ENCODE results near the gene MROH2A. TPM values are rescaled to one million over a fixed set of nuclear protein-coding genes. Genes with fewer than 3 reads are reported as not detected.

Gene MROH2A
- total and polyA plus RNA-seq, 10 donors, result 0.27 to 1.5 (median 0.43) TPM; not detected in 7

DNA sequence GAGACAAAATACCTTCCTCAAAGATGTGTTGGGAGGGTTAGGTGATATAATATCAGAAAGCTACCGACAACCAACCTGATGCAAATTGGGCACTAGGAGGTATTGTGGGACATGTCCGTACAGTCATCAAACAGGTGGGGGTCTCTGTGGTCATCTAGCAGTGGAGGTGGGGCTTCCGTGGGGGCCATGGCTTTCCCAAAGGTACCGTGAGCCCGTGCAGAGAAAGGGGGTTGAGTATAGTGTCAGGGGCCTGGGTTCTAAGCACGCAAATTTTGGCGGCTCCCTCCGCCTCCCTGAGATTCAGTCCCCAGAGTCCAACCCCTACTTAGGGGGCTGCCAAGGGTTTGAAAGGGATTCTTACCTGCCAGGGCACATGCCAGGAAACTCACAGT is 43.6 kb downstream of the MROH2A start:
- no peak overlapping the region for H3K27ac ChIP-seq
- H3K9me3 ChIP-seq, result peaks cover 0 to 8% (median 0%) of the 10 kb centered on the region in 8 donors
- intact Hi-C loops (cut with DNase I; ENCODE audit: low total_unique reads), result no loop called here
- peak; percentile 42 for DNase-seq
- no peaks in the 10 kb centered on the region for H3K36me3 ChIP-seq
- 91 to 96% (median 92%) methylated on average over 8 of the region's 8 CpGs for WGBS, 5 donors
- H3K4me3 ChIP-seq, result no peak overlapping the region
- TF ChIP-seq POLR2A (IDR thresholded peaks at IDR 0.05), result no peak
- H3K27me3 ChIP-seq (replicated peaks in 1 of 7), result peaks cover 0 to 9% (median 0%) of the 10 kb centered on the region in 7 donors
- H3K4me1 ChIP-seq, result no peaks in the 10 kb centered on the region

DNA sequence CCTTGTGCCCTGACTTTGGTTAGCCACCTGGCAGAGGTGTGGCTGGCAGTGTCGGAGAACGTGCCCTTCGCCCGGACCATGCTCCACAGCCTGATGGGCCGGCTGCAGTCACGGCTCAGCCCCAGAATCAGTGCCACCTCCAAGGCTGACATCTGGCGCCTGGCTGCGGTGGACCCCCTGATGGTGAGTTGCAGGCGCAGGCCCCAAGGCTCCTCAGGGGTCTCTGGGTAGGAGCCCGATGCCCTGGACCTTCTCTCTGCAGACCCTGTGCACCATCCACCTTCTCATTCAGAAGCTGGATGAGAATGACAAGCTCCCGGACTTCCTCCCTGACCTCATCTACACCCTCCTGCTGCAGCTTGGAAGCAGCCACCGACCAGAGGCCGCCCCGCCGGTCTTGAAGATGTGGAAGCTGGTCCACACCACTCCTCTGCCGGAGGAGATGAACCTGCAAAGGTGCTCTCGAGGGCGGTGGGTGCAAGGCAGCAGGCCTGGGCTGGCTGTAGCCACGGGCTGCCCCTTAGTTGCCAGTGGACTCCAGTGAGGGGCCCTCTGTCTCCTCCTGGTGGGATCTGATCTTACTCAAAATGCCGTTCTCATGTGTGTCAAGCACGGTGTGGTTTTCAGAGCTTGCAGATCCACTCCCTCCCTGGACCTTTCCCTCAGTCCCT is 44.1 kb downstream of the MROH2A start:
- intact Hi-C loops (cut with DNase I; ENCODE audit: low total_unique reads), result no loop called here
- no peak overlapping the region for H3K4me3 ChIP-seq
- no peak overlapping the region for H3K27ac ChIP-seq
- TF ChIP-seq POLR2A (IDR thresholded peaks at IDR 0.05) (no peak), POLR2AphosphoS5 (IDR thresholded peaks at IDR 0.05) (no peak)
- TF ChIP-seq, protein P1, sequence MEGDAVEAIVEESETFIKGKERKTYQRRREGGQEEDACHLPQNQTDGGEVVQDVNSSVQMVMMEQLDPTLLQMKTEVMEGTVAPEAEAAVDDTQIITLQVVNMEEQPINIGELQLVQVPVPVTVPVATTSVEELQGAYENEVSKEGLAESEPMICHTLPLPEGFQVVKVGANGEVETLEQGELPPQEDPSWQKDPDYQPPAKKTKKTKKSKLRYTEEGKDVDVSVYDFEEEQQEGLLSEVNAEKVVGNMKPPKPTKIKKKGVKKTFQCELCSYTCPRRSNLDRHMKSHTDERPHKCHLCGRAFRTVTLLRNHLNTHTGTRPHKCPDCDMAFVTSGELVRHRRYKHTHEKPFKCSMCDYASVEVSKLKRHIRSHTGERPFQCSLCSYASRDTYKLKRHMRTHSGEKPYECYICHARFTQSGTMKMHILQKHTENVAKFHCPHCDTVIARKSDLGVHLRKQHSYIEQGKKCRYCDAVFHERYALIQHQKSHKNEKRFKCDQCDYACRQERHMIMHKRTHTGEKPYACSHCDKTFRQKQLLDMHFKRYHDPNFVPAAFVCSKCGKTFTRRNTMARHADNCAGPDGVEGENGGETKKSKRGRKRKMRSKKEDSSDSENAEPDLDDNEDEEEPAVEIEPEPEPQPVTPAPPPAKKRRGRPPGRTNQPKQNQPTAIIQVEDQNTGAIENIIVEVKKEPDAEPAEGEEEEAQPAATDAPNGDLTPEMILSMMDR (IDR thresholded peaks at IDR 0.05 in 8 of 11, conservative IDR thresholded peaks at IDR 0.05 in 3 of 11), result no peak
- DNase-seq, result peak; percentile 69
- H3K4me1 ChIP-seq, result no peaks in the 10 kb centered on the region
- peaks cover 0 to 8% (median 0%) of the 10 kb centered on the region in 8 donors for H3K9me3 ChIP-seq
- H3K36me3 ChIP-seq, result no peaks in the 10 kb centered on the region
- 85 to 90% (median 89%) methylated on average over 4 to 21 of the region's 21 CpGs for WGBS, 5 donors
- H3K27me3 ChIP-seq (replicated peaks in 1 of 7), result peaks cover 0 to 9% (median 0%) of the 10 kb centered on the region in 7 donors

DNA sequence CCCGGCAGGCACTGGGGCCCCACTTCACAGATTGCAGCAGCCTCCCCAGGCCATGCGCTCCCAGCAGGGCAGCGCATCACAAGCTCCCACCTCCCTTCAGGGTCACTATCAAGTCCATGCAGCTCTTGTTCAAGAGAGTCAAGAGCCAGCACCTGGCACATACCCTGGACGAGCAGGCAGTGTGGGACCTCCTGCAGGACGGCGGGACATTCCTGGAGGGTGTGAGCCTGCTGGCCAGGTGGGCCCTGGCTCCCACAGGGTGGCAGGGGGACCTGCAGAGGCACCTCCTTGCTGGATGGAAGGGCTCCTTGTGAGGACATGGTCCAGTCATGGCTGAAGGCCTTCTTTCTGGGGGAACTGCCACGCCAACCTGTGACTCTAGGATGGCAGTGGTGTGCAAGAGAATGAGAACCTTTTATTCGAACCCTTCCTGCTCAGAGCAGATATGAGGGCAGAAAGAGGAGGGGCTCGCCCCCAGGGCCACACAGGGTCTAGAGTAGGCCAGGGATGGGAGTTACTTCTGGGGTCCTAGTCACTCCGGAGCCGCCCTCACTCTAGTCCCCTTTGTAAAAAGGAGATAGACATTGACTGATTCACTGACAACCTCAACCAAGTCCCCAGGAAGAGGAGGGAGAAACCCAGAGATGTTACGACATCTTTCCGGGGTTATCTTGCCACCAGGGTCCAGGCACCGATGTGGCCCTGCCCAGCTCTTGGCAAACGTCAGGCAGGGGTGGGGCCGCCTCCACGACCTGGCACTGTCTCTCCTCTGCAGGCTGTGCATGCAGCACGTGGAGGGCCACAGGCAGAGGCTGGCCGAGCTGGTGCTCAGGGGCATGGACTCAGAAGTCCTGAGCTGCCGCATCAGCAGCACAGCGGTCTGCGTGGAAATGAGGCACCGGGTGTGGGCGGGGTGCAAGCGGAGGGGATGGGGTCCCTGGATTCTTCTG is 44.9 kb downstream of the MROH2A start:
- no peak for TF ChIP-seq POLR2AphosphoS5 (IDR thresholded peaks at IDR 0.05)
- TF ChIP-seq, protein P1 (IDR thresholded peaks at IDR 0.05 in 8 of 11, conservative IDR thresholded peaks at IDR 0.05 in 3 of 11), result no peak
- TF ChIP-seq POLR2A (IDR thresholded peaks at IDR 0.05), result no peak
- peaks cover 0 to 8% (median 0%) of the 10 kb centered on the region in 8 donors for H3K9me3 ChIP-seq
- WGBS, 5 donors, result 75 to 83% (median 79%) methylated on average over 21 to 25 of the region's 25 CpGs

DNA sequence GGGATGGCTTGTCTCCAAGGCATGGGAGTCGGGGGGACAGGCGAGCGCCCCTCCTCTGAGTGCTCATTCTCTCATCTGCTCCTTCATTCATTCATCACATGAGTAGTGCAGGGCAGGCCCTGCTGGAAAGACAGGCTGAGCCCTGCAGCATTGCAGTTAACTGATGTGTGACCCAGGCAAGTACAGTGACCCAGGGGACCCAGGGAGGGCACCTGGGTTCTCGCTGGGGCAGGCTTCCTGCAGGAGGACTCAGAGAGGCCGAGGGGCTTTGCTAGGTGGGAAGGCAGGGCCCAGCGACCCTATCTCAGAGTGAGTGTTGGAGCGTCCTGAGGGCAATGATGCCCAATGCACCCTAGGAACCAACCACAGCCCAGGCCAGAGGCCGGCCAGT is 45.6 kb downstream of the MROH2A start:
- no peak for TF ChIP-seq POLR2A (IDR thresholded peaks at IDR 0.05)
- TF ChIP-seq POLR2AphosphoS5 (IDR thresholded peaks at IDR 0.05), result no peak
- TF ChIP-seq, protein P1 (IDR thresholded peaks at IDR 0.05 in 8 of 11, conservative IDR thresholded peaks at IDR 0.05 in 3 of 11), result no peak
- WGBS, 5 donors, result 80 to 90% (median 86%) methylated on average over 8 of the region's 8 CpGs
- H3K9me3 ChIP-seq, result peaks cover 0 to 8% (median 0%) of the 10 kb centered on the region in 8 donors
- no peak overlapping the region for H3K27ac ChIP-seq
- H3K27me3 ChIP-seq (replicated peaks in 1 of 7), result peaks cover 0 to 12% (median 0%) of the 10 kb centered on the region in 7 donors
- no peaks in the 10 kb centered on the region for H3K4me1 ChIP-seq
- intact Hi-C loops (cut with DNase I; ENCODE audit: low total_unique reads), result no loop called here
- no peaks in the 10 kb centered on the region for H3K36me3 ChIP-seq
- DNase-seq, result peak; percentile 72
- H3K4me3 ChIP-seq, result no peak overlapping the region

More for the DNA sequence above, 44.9 kb downstream of the MROH2A start:
- no peaks in the 10 kb centered on the region for H3K36me3 ChIP-seq
- peaks cover 0 to 9% (median 0%) of the 10 kb centered on the region in 7 donors for H3K27me3 ChIP-seq (replicated peaks in 1 of 7)
- intact Hi-C loops (cut with DNase I; ENCODE audit: low total_unique reads), result no loop called here
- H3K27ac ChIP-seq, result no peak overlapping the region
- no peak overlapping the region for H3K4me3 ChIP-seq
- DNase-seq, result no peak
- no peaks in the 10 kb centered on the region for H3K4me1 ChIP-seq

All from spleen (tissue), 11 donors.